HEK293 (cell line): ENCODE results near the gene EYA2.
A peak's percentile ranks its signal among the peaks of the same experiment; 100 is the strongest.

Source experiments
- CTCF ChIA-PET: fragments of 350-600 bp; formaldehyde crosslinking; extraction: SDS; loops from one replicate; lab custom pipeline; 2021; ENCODE audit warnings: antibody characterized with exemption; lab: Yijun Ruan, JAX
- POLR2A ChIA-PET: fragments of 300-600 bp; formaldehyde crosslinking; extraction: SDS; loops from one replicate; lab custom pipeline; 2020; ENCODE audit warnings: antibody characterized with exemption, inconsistent platforms; lab: Yijun Ruan, JAX
- H3K27ac ChIP-seq: fragments of 200-500 bp; sonication (Bioruptor generic); 2 replicates; pipeline ENCODE4 v1.5.1; 2014; ENCODE audit warnings: low read depth, low read length, control low read depth, inconsistent platforms; ENCODE audit errors: extremely low read depth
- H3K36me3 ChIP-seq, 2 experiments: fragments of 200-500 bp in 1 of 2; sonication (Bioruptor generic) in 1 of 2; 1 replicate in 1 of 2; 2 replicates in 1 of 2; pipeline ENCODE4 v1.5.1; 2014 to 2017; ENCODE audit warnings: inconsistent platforms in 2 of 2, low read length in 2 of 2; ENCODE audit not compliant: control insufficient read depth in 2 of 2, insufficient read depth in 1 of 2
- H3K4me1 ChIP-seq: fragments of 200-500 bp; sonication (Bioruptor generic); 2 replicates; pipeline ENCODE4 v1.5.1; 2014; ENCODE audit warnings: mild to moderate bottlenecking, low read length, inconsistent platforms; ENCODE audit not compliant: control insufficient read depth, insufficient read depth
- H3K4me3 ChIP-seq: 2 replicates; pipeline ENCODE4 v1.5.1; 2011; ENCODE audit warnings: low read depth, mild to moderate bottlenecking, control low read depth, low read length, moderate library complexity
- H3K9me3 ChIP-seq: fragments of 200-500 bp; sonication (Bioruptor generic); 2 replicates; pipeline ENCODE4 v1.5.1; 2014; ENCODE audit warnings: low read depth, low read length, inconsistent platforms; ENCODE audit not compliant: control insufficient read depth, insufficient read depth
- ELK4 ChIP-seq: IDR thresholded peaks from 2 replicates; pipeline ENCODE4 v1.6.1; 2011; ENCODE audit warnings: mild to moderate bottlenecking, low read depth, low read length, borderline replicate concordance
- GFI1B ChIP-seq: fragments of 450-650 bp; formaldehyde crosslinking; IDR thresholded peaks from 2 replicates; pipeline ENCODE4 v1.5.1; 2016; ENCODE audit warnings: missing biosample characterization, missing genetic modification characterization
- GLI2 ChIP-seq: fragments of 450-650 bp; formaldehyde crosslinking; IDR thresholded peaks from 2 replicates; pipeline ENCODE4; 2017; ENCODE audit warnings: missing biosample characterization, missing genetic modification characterization, low read depth, borderline replicate concordance
- KLF1 ChIP-seq: fragments of 450-650 bp; formaldehyde crosslinking; IDR thresholded peaks from 2 replicates; pipeline ENCODE4 v1.5.1; 2016; ENCODE audit warnings: missing biosample characterization, missing genetic modification characterization
- KLF10 ChIP-seq: fragments of 450-650 bp; IDR thresholded peaks from 2 replicates; pipeline ENCODE4 v1.5.1; 2018; ENCODE audit warnings: missing biosample characterization, mild to moderate bottlenecking, missing genetic modification characterization
- SCRT2 ChIP-seq: fragments of 450-650 bp; formaldehyde crosslinking; IDR thresholded peaks from 2 replicates; pipeline ENCODE4 v1.5.1; 2016; ENCODE audit warnings: missing biosample characterization, missing genetic modification characterization
- ZBTB48 ChIP-seq: fragments of 450-650 bp; formaldehyde crosslinking; IDR thresholded peaks from 2 replicates; pipeline ENCODE4 v1.5.1; 2016; ENCODE audit warnings: missing biosample characterization, missing genetic modification characterization
- ZNF133 ChIP-seq: fragments of 450-650 bp; formaldehyde crosslinking; IDR thresholded peaks from 2 replicates; pipeline ENCODE4 v1.5.1; 2016; ENCODE audit warnings: missing biosample characterization, missing genetic modification characterization
- ZNF155 ChIP-seq: fragments of 450-650 bp; formaldehyde crosslinking; IDR thresholded peaks from 2 replicates; pipeline ENCODE4 v1.5.1; 2016; ENCODE audit warnings: missing biosample characterization, missing genetic modification characterization
- ZNF202 ChIP-seq: fragments of 450-650 bp; formaldehyde crosslinking; IDR thresholded peaks from 2 replicates; pipeline ENCODE4 v1.5.1; 2016; ENCODE audit warnings: missing biosample characterization, missing genetic modification characterization, borderline replicate concordance
- ZNF221 ChIP-seq: fragments of 450-650 bp; formaldehyde crosslinking; IDR thresholded peaks from 2 replicates; pipeline ENCODE4 v1.5.1; 2017; ENCODE audit warnings: missing biosample characterization, missing genetic modification characterization, borderline replicate concordance
- ZNF26 ChIP-seq: fragments of 450-650 bp; formaldehyde crosslinking; IDR thresholded peaks from 2 replicates; pipeline ENCODE4 v1.5.1; 2016; ENCODE audit warnings: missing biosample characterization, missing genetic modification characterization
- ZNF302 ChIP-seq: fragments of 450-650 bp; formaldehyde crosslinking; IDR thresholded peaks from 2 replicates; pipeline ENCODE4 v1.5.1; 2016; ENCODE audit warnings: missing biosample characterization, missing genetic modification characterization, low read depth
- ZNF404 ChIP-seq: fragments of 450-650 bp; formaldehyde crosslinking; IDR thresholded peaks from 2 replicates; pipeline ENCODE4 v1.5.1; 2017; ENCODE audit warnings: missing biosample characterization, missing genetic modification characterization
- ZNF426 ChIP-seq: fragments of 450-650 bp; formaldehyde crosslinking; IDR thresholded peaks from 2 replicates; pipeline ENCODE4 v1.5.1; 2017; ENCODE audit warnings: missing biosample characterization, missing genetic modification characterization, mild to moderate bottlenecking, inconsistent platforms, moderate library complexity
- ZNF449 ChIP-seq: fragments of 450-650 bp; formaldehyde crosslinking; IDR thresholded peaks from 2 replicates; pipeline ENCODE4 v1.5.1; 2017; ENCODE audit warnings: missing biosample characterization, mild to moderate bottlenecking, missing genetic modification characterization, moderate library complexity
- ZNF48 ChIP-seq: fragments of 450-650 bp; formaldehyde crosslinking; IDR thresholded peaks from 2 replicates; pipeline ENCODE4 v1.5.1; 2016; ENCODE audit warnings: missing biosample characterization, missing genetic modification characterization
- ZNF514 ChIP-seq: fragments of 450-650 bp; formaldehyde crosslinking; IDR thresholded peaks from 2 replicates; pipeline ENCODE4 v1.5.1; 2016; ENCODE audit warnings: missing biosample characterization, missing genetic modification characterization
- ZNF518A ChIP-seq: fragments of 450-650 bp; formaldehyde crosslinking; conservative IDR thresholded peaks from 2 replicates; pipeline ENCODE4 v1.5.1; 2016; ENCODE audit warnings: low read depth, missing biosample characterization, missing genetic modification characterization
- ZNF558 ChIP-seq: fragments of 450-650 bp; formaldehyde crosslinking; IDR thresholded peaks from 2 replicates; pipeline ENCODE4 v1.5.1; 2016; ENCODE audit warnings: missing biosample characterization, missing genetic modification characterization
- ZNF600 ChIP-seq: fragments of 450-650 bp; formaldehyde crosslinking; IDR thresholded peaks from 2 replicates; pipeline ENCODE4 v1.5.1; 2016; ENCODE audit warnings: missing biosample characterization, missing genetic modification characterization
- ZNF704 ChIP-seq: fragments of 450-650 bp; formaldehyde crosslinking; IDR thresholded peaks from 2 replicates; pipeline ENCODE4 v1.5.1; 2016; ENCODE audit warnings: missing biosample characterization, missing genetic modification characterization
- ZSCAN16 ChIP-seq: fragments of 450-650 bp; formaldehyde crosslinking; IDR thresholded peaks from 2 replicates; pipeline ENCODE4 v1.5.1; 2016; ENCODE audit warnings: missing biosample characterization, missing genetic modification characterization

The EYA2 gene

GRCh38 chr20:47028487-47028886 is 133.8 kb downstream of the EYA2 start:
- POLR2A ChIA-PET: no interaction called here
- H3K36me3 ChIP-seq: peaks cover 0 to 9% of the 10 kb centered on the region in 2 experiments; a peak in 1 of 3 replicates
- CTCF ChIA-PET: no interaction called here
- H3K9me3 ChIP-seq: no peaks in the 10 kb centered on the region
- TF ChIP-seq ZNF449 (tag by site-specific recombination) (no peak), ZNF133 (tag by site-specific recombination) (peak; percentile 98), ZNF302 (no peak), ZNF26 (tag by site-specific recombination) (no peak), ZNF202 (tag by site-specific recombination) (no peak), ZNF600 (no peak)
- no peak overlapping the region for H3K27ac ChIP-seq
- no peak overlapping the region for H3K4me3 ChIP-seq
- H3K4me1 ChIP-seq: no peaks in the 10 kb centered on the region

GRCh38 chr20:47029845-47030244 is 135.2 kb downstream of the EYA2 start:
- Histone ChIP-seq H3K4me1 (no peaks in the 10 kb centered on the region), H3K4me3 (no peak overlapping the region), H3K27ac (no peak overlapping the region), H3K9me3 (no peaks in the 10 kb centered on the region), H3K36me3 (peaks cover 0 to 9% of the 10 kb centered on the region in 2 experiments; a peak in 1 of 3 replicates)
- ChIA-PET CTCF (interaction anchor here (1.2 kb wide), 1 partner anchor 277 kb away, joined by 4 read pairs; no protein-coding TSS in a partner anchor), POLR2A (no interaction called here)
- TF ChIP-seq GFI1B (tag by site-specific recombination) (no peak), ZNF514 (tag by site-specific recombination) (no peak), ZNF48 (tag by site-specific recombination) (no peak), ZNF155 (tag by site-specific recombination) (no peak), ZNF558 (tag by site-specific recombination) (no peak), ZBTB48 (no peak), GLI2 (tag by site-specific recombination) (no peak), ZNF518A (tag by site-specific recombination) (no peak), ELK4 (no peak), KLF10 (tag by site-specific recombination) (no peak), ZNF221 (tag by site-specific recombination) (no peak), SCRT2 (no peak), ZSCAN16 (tag by site-specific recombination) (no peak), ZNF404 (tag by site-specific recombination) (no peak), ZNF426 (tag by site-specific recombination) (no peak), ZNF704 (tag by site-specific recombination) (no peak), KLF1 (tag by site-specific recombination) (no peak)
